Measurements from ENCODE around the gene CUX1.

- TF ChIP-seq RAD21 (IDR thresholded peaks at IDR 0.05; ENCODE audit: low read depth) (no peak), EP300 (IDR thresholded peaks at IDR 0.05; ENCODE audit: borderline replicate concordance) (no peak), CREB1 (IDR thresholded peaks at IDR 0.05; ENCODE audit: low read depth) (no peak), REST (IDR thresholded peaks at IDR 0.05; ENCODE audit: low read depth) (no peak)
These were observed 32.9 kb upstream of the CUX1 start for GRCh38 chr7:101784292-101785127.
